Measurements from ENCODE around the gene PREX1.

- TF ChIP-seq POLR2A (IDR thresholded peaks at IDR 0.05; ENCODE audit: low read length) (no peak), GATA1 (IDR thresholded peaks at IDR 0.05; ENCODE audit: low read depth, low read length) (no peak)
Observed at GRCh38 chr20:48822178-48822577, 5.6 kb downstream of the PREX1 start.

All from erythroblast (primary cell).